Gastrocnemius medialis (tissue), 4 donors: ENCODE data around the gene CEND1.

ENCODE experiments used
- POLR2A ChIP-seq, 2 donors: fragments of 450-650 bp; IDR thresholded peaks; one replicate each; pipeline ENCODE4 v1.6.1; 2017; ENCODE audit warnings: antibody characterized with exemption in 2 of 2, mild to moderate bottlenecking in 2 of 2, moderate library complexity in 2 of 2
- TF ChIP-seq, protein P1 (sequence below), 5 experiments: fragments of 450-650 bp in 3 of 5; fragments of 200-600 bp in 2 of 5; sonication (generic) in 2 of 5; IDR thresholded peaks in 4 of 5; conservative IDR thresholded peaks in 1 of 5; 1 replicate in 4 of 5; 2 replicates in 1 of 5; pipeline ENCODE4 v1.5.1; 2016 to 2019; ENCODE audit warnings: antibody characterized with exemption in 5 of 5, mild to moderate bottlenecking in 3 of 5, moderate library complexity in 3 of 5

DNA sequence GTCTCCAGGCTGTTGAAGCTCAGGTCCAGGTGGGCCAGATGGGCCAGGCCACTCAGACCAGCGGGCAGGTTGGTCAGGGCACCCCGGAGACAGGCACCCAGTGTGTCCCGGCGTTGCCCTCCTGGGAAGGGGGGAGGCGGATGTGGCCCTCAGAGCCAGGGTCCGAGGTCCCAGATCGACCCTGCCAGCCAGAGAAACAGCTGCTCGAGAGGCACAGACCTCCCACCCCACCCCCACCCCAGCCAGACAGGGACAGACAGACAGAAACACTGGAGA, 13.5 kb upstream of the CEND1 start:
- TF ChIP-seq, protein P1, sequence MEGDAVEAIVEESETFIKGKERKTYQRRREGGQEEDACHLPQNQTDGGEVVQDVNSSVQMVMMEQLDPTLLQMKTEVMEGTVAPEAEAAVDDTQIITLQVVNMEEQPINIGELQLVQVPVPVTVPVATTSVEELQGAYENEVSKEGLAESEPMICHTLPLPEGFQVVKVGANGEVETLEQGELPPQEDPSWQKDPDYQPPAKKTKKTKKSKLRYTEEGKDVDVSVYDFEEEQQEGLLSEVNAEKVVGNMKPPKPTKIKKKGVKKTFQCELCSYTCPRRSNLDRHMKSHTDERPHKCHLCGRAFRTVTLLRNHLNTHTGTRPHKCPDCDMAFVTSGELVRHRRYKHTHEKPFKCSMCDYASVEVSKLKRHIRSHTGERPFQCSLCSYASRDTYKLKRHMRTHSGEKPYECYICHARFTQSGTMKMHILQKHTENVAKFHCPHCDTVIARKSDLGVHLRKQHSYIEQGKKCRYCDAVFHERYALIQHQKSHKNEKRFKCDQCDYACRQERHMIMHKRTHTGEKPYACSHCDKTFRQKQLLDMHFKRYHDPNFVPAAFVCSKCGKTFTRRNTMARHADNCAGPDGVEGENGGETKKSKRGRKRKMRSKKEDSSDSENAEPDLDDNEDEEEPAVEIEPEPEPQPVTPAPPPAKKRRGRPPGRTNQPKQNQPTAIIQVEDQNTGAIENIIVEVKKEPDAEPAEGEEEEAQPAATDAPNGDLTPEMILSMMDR (IDR thresholded peaks at IDR 0.05 in 4 of 5, conservative IDR thresholded peaks at IDR 0.05 in 1 of 5) = no peak
- TF ChIP-seq POLR2A (IDR thresholded peaks at IDR 0.05) = no peak
